ENCODE data around the gene ZCCHC24.

DNA sequence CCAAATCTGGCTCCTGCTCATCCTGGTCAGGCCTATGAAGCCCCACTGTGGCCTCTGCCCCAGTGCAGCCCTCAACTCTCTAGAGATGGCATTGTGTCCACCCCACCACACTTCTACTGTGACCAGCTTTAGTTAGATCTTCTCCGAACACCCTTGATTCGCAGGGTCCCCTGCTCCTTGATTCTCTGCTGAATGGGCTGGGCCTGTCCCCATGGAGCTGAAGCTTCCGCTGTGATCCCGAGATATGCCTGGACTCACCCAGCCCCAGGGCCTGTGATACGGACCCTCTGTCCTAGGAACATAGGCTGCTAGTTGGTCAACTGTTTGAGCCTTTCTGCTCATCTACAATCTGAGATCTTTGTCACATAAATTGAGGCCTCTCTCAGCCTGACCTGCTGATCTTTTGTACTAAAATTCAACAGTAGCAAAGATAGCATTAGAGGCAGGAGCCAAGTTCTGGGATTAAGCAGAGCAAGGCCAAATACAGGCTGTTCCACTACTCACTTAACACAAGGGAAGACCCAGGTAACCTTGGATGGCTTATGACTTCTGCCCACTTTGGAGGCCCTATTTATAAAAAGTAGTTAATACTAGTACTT is 104.7 kb downstream of the ZCCHC24 start:
- TF ChIP-seq TAF1 (IDR thresholded peaks at IDR 0.05; ENCODE audit: borderline replicate concordance, low read depth, low read length), result no peak
- TF ChIP-seq POLR2A (IDR thresholded peaks at IDR 0.05; ENCODE audit: low read depth, low read length), result no peak
